D341Med (cell line): ENCODE results near the gene GCSAM.

Experiments
- DNase-seq: peaks from one replicate; pipeline ENCODE4 v3.0.0; 2012; ENCODE audit warnings: low spot score

The GCSAM gene

DNA sequence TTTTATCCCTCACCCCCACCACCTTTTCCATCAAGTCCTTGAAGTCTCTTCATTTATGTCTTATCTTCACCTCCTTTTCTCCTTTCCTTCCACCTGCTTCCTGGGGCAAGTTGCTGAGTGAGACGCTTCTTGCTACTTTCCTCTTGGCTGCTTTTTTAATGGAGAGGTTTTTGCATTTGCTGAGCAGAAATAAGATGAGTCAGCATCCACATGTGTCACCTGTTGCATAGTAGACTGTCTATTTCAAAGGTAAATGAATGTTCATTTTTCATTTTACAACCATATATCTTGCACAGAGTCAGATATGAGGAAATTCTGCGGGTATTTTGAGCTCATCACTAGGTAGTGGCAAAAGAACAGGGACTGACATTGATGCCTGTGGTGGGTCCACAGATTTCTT lies 28.3 kb downstream of the GCSAM start:
- DNase-seq, result no peak

DNA sequence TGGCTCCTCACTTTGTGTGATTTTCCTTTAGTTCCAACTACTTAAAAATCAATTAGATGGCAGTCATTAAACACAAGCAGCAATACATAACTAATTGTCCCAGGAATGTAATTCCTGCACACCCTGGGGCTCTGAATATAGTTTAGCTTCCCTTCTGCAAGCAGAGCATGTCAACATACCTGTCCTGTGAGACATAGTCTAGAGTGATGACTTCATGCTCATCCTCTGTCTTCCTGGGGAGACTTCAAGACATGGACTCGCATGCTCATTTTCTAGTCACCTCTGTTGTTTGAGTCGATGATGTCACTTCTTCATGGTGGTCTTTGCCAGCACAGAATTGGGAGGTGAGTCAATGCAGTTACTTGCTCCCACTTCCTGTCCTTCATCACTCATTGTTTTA lies 31.1 kb downstream of the GCSAM start:
- DNase-seq, result no peak

DNA sequence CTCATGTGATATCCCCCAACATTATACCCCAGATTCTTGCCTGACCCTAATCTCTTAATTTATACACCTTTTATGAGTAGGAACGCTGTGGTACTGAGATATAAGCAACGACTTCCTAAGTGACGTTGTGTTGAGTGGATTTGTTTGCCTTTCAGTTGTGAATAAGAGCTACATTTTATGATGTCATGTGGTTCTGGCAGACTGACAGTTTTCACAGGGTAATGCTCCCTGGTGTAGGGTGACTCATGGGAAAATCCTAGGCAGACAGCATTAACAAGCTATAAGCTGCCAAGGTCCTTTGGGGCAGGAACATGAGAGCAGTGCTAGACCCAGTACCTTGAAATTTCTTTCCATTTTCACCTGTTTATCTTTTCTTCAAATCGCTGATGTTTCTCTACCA lies 35.7 kb downstream of the GCSAM start:
- no peak for DNase-seq

DNA sequence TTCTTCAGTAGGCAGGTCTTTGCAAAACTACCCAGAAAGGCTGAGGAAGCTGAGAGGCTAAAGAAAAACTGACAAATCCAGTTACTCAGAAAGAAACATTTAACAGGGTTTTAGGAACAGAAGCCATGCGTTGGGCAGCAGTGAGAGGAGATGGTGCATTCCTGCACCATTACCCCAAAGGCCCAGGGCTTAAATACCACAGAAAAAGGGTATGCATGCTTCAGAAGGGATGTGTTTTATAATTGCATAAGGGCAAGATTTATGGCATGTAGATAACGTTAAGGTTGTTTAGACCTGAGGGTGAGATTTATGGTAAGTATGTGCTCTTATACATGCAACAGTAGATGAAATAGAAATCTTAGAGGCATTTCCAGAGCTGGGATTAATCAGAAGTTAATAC lies 36.9 kb downstream of the GCSAM start:
- DNase-seq, result no peak

DNA sequence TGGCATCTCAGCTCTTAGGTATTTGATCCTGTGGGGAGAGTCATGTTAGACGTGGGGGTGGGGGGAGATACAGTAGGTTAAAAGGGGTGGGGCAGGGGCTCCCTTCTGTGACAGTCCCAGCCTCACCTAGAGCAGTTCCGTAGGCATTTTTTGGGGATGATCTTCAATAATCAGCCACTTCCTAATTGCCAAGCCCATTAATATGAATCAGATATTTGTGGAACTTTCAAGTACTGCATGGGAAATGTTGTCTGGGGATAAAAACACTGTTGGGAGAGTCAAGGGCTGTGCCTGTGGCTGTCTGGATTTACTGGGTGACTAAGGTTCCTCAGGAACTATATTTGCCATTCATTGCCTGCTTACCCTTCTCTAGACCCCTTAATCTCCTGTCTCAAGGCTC lies 37.3 kb downstream of the GCSAM start:
- DNase-seq, result no peak

DNA sequence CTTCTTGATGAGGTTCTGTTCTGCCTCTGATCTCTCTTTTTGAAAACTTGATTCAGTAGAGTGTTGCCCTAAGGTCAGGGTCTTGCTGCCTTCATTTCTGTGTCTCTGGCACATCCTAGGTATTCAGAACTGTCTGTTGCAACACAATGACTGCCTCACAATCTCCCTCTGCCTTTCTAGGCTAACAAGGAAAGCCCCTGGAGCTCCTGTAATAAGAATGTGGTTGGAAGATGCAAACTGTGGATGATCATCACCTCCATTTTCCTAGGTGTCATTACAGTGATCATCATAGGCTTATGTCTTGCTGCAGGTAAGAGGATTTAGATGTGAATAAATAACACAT lies 39.9 kb downstream of the GCSAM start:
- no peak for DNase-seq

DNA sequence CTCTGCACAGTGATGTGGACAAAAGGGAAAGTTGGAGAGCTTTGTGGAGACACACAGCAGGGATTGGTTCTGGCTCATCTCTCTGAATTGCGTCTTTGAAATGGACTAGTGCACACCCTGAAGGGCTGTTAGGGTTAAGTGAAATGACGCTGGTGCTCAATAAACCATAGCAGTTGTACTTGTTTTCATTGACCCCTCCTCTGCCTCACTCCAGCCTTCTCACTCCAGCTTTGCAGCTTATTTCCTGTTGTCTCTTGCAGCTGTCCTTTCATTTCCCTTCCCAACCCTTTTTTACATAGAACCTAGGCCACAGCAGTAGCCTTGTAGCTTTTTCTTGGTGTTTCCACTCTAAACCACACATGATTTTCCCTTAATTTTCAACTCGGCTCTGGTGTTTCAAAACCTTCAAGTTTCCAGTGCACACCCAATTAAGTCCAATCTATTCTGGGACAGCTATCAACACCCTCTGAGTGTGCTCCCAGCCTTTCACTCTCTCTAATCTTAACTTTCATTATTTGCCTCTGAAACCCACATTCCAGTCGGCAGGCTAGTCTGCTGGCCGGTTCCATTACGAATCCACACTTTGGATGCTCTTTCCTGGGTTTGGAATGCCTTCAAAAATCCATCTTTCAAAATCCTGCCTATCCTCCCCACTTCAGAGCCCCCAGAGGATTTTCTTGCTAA lies 40.4 kb downstream of the GCSAM start:
- no peak for DNase-seq

DNA sequence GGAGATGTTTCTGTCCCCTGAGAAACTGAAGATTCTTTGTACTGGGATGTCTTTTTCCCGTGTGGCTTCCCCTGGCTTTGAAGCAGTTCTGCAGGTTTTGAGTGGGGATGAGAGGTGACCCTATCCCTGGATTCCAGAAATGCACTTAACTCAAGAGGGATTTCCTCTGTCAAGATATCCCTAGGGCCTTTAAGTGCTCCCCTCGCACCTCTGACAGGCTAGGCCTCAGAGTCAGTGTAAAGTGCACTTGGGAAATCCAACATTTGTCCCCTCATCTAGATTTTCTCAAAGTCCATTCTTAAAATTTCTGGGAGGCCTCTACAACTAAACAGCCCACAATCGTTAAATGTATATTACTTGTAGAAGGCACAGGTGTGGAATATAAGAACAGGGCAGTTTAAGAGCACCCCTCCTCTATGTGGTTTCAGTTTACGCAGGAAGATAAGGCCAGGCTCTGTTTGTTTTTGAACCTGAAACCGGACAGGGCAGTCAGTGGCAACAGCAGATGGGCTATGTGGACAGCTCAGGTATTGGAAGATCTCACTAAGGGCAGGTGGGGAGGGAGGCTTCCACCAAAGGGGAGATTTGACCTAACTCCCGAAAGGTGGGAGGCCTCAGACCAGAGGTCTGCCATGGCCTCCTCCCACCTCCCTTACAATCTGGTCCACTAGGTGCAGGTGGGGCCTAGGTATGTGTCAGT lies 42.0 kb downstream of the GCSAM start:
- no peak for DNase-seq

DNA sequence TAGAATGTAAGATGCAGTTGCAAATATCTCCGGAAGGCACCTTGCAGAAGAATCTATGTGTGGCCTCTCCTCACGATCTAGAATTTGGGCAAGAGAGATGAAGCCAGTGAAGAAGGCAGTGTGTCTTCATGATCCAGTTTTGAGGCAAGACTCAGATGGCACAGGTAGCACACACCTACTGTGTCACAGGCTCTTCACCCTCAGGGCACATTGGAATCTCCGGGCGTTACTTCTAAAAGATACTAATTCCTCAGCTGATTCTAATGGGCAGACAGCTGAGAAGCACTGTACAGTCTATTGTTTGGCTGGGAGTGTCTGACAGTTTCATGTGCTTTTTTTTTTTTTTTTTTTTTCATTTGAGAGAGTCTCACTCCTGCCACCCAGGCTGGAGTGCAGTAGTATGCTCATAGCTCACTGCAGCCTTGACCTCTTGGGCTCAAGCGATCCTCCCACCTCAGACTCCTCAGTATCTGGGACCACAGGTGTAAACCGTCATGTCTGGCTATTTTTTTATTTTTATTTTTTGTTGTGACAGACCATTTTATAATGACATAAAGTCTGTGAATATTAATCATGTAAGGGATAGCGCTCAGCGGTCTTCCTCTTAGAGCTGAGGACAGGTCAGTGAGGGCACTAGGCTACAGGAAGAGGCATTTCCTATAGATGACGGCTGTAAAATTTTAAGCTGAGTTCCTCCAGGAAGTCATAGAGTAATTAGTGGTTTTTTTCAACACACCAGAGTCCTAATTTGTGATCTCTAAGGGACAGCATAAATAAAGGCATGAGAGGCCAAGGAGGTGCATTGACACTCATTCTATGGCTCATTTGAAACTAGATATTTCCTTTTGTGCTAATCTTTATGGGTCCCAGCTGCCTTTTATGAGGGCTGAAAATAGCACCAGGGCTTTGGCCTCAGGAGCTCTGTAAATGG lies 42.8 kb downstream of the GCSAM start:
- DNase-seq, result no peak

DNA sequence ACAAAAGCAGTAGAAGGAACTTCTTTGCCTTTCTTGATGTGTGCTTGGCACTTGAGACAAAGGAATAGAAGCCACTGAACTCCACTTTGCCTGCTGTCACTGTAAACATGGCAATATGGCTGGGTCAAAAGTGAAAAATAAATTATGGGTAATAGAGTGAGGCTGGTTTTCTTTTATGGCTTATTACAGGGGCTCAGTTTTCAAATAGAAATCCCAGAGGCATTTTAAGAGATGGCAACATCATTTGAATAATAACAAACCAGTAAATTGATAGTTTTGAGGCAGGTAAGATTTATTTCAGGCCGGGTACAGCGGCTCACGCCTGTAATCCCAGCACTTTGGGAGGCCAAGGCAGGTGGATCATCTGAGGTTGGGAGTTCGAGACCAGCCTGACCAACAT lies 44.1 kb downstream of the GCSAM start:
- no peak for DNase-seq

DNA sequence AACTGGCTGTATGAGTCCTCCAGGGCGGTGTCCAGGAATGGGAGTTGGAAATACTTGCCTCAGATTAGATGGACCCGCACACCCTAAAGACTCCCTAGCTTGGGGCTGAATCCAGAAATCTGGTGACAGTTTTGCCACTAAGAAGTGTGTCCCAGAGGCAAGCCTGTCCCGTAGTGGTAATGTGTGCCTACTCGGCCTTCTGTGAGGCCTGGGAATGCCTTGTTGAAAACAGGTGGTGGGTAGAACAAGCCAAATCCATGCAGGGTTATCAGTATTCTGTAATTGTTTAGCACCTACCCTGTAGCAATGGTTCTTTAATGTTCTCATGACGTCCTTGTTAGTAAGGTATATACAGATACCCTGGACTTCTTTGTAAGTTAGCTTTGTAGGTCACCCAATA lies 45.3 kb downstream of the GCSAM start:
- DNase-seq, result no peak

DNA sequence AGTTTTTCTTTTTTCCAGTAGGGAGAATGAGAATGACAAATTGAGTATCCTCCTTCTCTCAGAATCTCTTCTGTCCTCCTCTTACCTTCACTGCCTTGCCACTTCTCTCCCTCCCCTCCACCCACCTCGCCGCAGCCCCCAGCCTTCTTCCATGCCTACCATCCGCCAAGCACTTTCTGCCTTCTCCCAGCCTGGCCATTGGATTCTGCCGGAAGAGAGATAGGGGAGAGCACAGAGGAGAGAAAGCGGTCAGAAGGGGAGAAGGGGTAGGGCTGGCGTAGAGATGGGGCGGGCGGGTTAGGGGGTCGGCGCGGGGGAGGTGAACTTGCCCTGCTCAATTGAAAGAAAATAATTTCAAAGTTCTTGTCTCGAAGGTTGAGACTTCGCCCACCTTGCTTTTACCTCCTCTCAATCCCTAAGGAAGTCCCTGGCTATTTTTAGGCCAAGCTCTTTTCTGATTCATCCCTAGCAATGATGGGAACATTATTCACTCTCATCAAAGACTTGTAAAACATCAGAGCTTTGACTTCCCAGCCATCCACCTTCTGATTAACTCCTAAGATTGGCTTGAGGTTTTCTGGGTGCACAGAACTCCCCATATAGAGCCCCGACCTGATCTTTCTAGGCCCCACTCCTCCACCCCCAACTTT lies 46.0 kb downstream of the GCSAM start:
- DNase-seq, result no peak

DNA sequence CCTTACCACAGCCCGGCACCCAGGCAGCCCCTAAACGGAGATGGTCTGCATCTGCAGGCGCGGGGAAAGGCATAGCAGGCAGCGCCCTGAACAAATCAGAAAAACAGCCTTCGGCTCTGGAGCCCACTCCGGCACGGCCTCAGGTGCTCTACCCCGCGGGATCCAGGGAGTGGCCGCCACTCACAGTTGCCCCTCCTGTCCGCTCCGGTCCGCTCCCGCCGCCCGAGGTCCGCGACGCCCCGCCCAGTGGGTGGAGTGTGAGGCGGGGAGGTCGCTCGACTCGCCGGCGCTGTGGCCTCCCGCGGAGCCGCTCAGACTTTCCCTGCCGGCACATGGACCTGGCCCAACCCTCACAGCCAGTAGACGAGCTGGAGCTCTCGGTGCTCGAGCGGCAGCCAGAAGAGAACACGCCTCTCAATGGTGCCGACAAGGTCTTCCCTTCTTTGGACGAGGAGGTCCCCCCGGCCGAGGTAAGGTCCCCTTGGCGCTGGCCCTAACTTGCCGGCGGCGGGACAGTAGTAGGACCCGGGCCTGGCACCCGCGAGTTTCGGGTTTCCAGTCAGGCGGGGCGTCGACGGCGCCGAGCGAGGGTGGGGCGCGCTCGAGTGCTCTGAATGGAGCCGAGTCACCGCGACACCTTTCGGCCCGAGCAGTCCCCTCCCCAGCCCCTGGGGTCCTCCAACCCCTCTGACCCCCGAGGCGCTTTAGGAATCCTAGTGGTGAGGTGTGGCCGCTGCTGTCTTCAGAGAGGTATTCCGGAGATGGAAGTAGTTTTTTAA lies 46.8 kb downstream of the GCSAM start, which contains the start of gene C3orf52:
C3orf52 (plus strand) TSS at position 314 of the 779 bp plus-strand sequence; CDS start at position 333, 19 bp downstream.
- peak; percentile 72 for DNase-seq

DNA sequence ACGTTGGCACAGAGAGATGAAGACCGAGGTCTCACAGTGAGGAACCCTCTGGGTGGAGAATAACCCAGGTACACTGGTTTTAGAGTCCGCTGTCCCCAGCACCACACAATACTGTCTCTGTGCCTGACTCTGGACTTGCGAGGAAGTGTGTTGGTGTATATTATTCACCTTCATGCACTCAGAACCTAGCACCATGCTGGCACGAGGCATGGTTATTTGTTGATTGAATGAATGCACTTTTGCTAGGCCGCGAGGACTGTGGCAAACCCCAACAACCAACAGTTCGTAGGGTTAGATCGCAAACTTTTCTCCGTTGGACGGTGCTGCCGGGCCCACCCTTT lies 47.3 kb downstream of the GCSAM start:
- DNase-seq, result no peak

DNA sequence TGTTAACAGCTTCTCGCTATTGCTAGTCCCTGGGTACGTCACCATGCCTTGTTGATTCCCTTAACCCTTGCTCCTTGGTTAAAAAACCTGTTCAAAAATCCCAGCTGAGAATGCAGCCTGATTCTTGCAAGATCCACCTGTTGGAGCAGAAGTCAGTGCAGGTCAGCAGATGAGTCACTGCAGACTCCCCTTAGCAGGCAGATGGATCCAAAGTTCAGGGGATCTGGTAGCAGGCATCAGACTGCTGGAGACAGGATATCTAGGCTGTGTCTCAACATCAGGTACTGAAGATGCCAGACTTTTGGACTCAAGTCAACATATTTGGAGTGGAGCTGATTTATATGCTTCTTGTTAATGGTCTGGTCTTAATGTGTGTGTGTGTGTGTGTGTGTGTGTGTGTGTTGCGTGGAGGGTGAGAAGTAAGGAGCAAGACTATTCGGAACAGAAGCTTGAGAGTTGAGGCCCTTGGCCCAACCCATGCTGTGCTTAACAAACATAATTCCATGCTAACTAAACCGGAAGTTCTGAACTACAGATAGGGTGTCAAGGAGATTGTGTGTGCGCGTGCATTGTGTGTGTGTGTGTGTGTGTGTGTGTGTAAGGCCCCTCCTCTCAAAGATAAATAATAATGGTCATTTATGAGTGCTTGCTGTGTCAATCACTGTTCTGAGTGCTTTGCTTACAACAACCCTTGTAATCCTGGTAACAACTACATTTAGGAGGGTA lies 47.9 kb downstream of the GCSAM start:
- DNase-seq, result no peak

DNA sequence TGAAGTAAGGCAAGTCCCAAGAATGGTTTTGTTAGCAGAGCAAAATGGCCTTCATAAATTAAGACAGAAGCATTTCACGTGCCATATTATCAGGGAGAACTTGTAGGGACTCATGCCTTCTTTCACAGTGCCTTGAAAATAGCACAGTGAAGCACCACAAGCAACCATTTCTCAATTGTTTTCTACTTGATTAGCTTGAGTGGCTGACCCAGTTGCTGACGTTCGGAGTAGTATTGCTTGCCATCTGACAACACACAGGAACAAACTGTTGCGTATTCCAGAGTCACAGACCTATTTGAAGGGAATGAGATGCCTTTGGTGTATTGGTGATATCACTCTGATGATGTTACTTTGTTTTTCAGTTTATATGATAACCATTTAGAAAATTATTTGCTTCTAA lies 49.8 kb downstream of the GCSAM start:
- DNase-seq, result no peak

DNA sequence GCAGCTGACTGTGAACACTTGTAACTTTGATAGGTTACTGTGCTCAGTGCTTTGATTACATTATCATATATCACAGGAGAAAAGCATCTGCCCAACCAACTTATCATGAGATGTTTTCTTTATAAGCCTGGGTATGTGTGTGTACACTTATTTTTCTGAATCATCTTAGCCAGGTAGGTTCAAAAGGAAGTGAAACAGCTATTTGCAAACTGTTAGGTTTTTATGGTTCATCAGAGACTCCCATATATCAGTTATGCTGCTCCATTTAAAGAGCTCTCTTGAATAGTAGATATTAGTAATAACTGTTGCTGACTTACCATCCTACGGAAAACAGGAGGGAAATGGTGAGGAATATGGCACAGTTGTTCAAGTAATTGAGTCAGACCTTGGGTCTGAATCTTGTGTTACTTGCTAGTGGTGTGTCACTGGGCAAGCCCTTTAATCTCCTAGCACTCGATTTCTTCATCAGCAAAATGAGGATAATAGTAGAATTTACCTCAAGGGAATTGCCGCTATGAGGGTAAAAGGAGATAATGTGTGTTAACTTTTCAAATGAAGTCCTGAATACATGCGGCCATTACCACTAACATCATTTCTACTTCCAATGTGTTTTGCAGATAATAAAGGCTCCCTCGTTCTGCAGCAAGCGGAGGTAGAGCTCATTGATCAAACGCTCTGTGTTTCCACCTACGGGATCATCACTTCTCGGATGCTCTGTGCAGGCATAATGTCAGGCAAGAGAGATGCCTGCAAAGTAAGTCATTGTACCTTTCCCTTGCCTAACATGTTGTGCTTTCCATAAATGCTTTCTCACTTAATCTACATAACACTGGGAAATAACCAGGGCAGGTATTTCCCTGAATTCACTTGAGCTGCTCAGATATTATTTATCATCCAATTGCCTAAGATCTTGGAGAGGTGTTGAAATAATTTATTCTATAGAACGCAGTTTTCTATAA lies 54.6 kb downstream of the GCSAM start:
- DNase-seq, result no peak

DNA sequence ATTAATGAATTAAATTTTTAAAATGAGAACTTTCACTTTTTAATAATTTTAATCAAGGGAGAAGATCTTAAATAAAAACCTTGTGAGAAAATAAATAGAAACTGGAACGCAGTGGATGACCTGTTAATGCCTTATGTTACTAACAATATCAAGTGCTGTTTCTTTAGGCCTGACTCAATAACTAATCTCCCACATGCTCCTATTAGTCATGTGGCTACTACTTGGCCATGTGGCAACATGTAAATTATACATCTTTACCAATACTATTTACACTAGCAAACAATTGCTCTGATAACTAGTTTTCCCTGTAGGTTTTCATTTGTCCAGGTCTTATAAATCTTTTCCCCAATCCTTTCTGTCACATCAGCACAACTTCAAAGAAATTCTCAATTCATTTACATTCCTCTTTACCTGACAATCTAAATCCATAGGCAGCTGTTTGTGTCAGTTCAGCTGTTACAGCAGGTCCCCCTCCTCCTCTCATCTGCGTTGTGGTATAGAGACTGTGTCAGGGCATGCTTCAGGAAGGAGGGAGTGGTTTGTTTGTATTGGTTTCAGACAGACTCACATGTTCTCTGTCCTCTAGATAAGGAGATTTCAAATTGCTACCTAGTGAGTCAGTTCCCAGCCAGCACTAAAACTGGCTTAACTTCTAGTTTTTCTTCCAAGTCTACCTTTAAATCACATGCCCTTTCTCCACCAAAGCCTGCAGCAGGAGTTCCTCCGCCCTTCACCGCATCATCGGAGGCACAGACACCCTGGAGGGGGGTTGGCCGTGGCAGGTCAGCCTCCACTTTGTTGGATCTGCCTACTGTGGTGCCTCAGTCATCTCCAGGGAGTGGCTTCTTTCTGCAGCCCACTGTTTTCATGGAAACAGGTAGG lies 58.2 kb downstream of the GCSAM start:
- no peak for DNase-seq

DNA sequence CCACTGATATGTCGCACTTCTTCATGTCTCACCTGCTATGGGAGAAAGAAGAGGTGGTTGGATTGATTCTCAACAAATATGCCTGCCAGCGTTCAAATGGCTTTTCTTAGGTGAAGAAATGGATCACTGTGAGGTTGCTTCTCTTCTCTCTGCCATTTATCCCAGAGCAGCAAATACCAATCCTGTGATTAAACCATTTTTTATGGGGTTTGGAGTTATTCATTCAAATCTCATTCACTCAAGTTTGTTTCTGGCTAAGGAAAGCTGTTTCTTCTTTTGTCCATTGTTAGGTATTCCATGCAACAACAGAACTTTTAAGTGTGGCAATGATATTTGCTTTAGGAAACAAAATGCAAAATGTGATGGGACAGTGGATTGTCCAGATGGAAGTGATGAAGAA lies 59.0 kb downstream of the GCSAM start:
- DNase-seq, result no peak
